ENCODE results near the gene TANC1. TPM values are rescaled to one million over a fixed set of nuclear protein-coding genes. Genes with fewer than 3 reads are reported as not detected.

The TANC1 gene
- total RNA-seq, 2 experiments from 2014 or later, result 0.31 to 0.33 TPM

GRCh38 chr2:159252905-159253304, 284.5 kb downstream of the TANC1 start:
- H3K4me1 Mint-ChIP-seq, result peaks cover 2% of the 10 kb centered on the region
- ATAC-seq (ENCODE audit: low read depth), result no peak
- H3K27ac Mint-ChIP-seq, result no peak overlapping the region
- H3K4me3 Mint-ChIP-seq, result no peak overlapping the region
- H3K36me3 Mint-ChIP-seq, result peaks cover 10% of the 10 kb centered on the region
- no peaks in the 10 kb centered on the region for H3K27me3 Mint-ChIP-seq
- no peak for DNase-seq
- H3K9me3 Mint-ChIP-seq, result no peaks in the 10 kb centered on the region
- POLR2A ChIA-PET, result no interaction called here

GRCh38 chr2:159256159-159256558, 287.7 kb downstream of the TANC1 start:
- DNase-seq, result no peak
- no peak for ATAC-seq (ENCODE audit: low read depth)
- Mint-ChIP-seq H3K9me3 (no peaks in the 10 kb centered on the region), H3K36me3 (peaks cover 6% of the 10 kb centered on the region), H3K27ac (no peak overlapping the region), H3K4me1 (no peaks in the 10 kb centered on the region), H3K27me3 (no peaks in the 10 kb centered on the region), H3K4me3 (no peak overlapping the region)
- POLR2A ChIA-PET, result no interaction called here

- ATAC-seq (ENCODE audit: low read depth), result no peak
- no peaks in the 10 kb centered on the region for H3K27me3 Mint-ChIP-seq
- peaks cover 11% of the 10 kb centered on the region for H3K36me3 Mint-ChIP-seq
- no peak for DNase-seq
- POLR2A ChIA-PET, result no interaction called here
- no peaks in the 10 kb centered on the region for H3K4me1 Mint-ChIP-seq
- H3K4me3 Mint-ChIP-seq, result no peak overlapping the region
- no peaks in the 10 kb centered on the region for H3K9me3 Mint-ChIP-seq
- no peak overlapping the region for H3K27ac Mint-ChIP-seq
These were observed 293.8 kb downstream of the TANC1 start for GRCh38 chr2:159262226-159262625.

DNA sequence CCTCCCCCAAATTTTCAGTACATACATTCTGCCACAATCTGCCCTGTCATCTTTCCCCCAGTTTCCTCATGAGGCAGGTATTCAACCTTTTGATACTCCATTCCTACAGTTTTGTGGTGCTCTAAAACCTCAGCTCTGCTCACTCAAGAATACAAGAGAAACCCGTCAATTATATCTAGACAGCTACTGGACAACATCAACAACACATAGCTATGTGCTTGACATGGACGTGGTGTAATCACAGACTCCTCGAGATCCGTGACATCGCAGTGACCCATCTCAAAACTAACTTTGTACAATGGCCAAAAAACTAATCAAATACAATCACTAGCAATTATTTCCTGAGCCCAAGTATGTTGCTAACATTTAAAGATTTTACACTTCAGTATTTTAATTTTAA, 294.5 kb downstream of the TANC1 start:
- no peaks in the 10 kb centered on the region for H3K27me3 Mint-ChIP-seq
- DNase-seq, result no peak
- no peaks in the 10 kb centered on the region for H3K4me1 Mint-ChIP-seq
- H3K36me3 Mint-ChIP-seq, result peaks cover 13% of the 10 kb centered on the region
- ATAC-seq (ENCODE audit: low read depth), result no peak
- H3K27ac Mint-ChIP-seq, result no peak overlapping the region
- no peak overlapping the region for H3K4me3 Mint-ChIP-seq
- H3K9me3 Mint-ChIP-seq, result no peaks in the 10 kb centered on the region
- POLR2A ChIA-PET, result no interaction called here

DNA sequence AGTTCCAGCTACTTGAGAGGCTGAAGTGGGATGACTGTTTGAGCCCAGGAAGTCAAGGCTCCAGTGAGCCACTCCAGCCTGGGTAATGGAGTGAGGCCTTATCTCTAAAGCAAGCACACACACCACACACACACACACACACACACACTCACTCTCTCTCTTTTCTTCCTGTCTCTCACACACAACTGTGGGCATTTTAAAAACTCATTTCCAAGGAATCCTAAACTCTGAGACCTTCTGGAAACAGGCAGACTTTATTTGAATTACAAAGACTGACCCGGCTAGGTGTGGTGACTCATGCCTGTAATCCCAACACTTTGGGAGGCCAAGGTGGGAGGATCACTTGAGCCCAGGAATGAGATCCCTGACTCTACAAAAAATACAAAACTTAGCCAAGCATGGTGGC, 296.7 kb downstream of the TANC1 start:
- ATAC-seq (ENCODE audit: low read depth) (no peak), DNase-seq (no peak)
- Mint-ChIP-seq H3K4me3 (no peak overlapping the region), H3K36me3 (peaks cover 15% of the 10 kb centered on the region), H3K4me1 (no peaks in the 10 kb centered on the region), H3K27me3 (no peaks in the 10 kb centered on the region), H3K27ac (peak overlapping the region; percentile 55), H3K9me3 (no peaks in the 10 kb centered on the region)
- POLR2A ChIA-PET, result no interaction called here

DNA sequence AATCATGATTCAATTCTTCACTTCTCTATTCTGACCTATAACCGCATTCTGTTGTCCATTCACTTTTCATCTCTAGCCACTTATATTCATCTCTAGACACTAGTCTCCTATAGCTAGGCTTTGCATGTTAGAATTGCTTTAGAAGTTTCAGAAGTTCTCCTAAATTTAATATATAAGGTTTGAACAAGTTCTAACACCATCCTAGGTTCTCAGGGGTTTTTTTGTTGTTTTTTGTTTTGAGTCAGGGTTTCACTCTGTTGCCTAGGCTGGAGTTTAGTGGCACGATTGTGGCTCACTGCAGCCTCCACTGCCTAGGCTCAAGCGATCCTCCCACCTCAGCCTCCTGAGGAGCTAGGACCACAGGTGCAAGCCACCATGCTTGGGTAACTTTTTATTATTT, 298.1 kb downstream of the TANC1 start:
- Mint-ChIP-seq H3K27me3 (no peaks in the 10 kb centered on the region), H3K36me3 (peaks cover 27% of the 10 kb centered on the region), H3K27ac (no peak overlapping the region), H3K9me3 (no peaks in the 10 kb centered on the region), H3K4me1 (no peaks in the 10 kb centered on the region), H3K4me3 (no peak overlapping the region)
- POLR2A ChIA-PET, result no interaction called here
- ATAC-seq (ENCODE audit: low read depth), result no peak
- DNase-seq, result no peak

DNA sequence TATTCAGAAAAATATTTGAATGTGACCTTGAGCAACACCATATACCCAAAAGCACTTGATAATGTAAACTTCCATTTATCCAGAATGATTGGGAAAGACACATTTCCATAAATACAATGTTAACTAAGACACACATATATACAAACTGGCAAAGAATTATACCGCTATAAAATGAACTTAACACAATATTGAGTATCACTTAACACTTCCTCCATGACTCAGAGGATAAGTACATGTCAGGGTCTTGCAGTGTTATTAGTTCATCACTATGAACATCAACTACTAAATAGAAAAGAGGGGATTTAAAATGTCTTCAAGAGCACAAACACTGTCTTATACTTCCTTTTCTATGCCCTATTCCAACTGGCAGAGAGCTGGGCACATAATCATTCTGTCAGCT, 299.5 kb downstream of the TANC1 start:
- Mint-ChIP-seq H3K4me3 (no peak overlapping the region), H3K9me3 (no peaks in the 10 kb centered on the region), H3K36me3 (peaks cover 27% of the 10 kb centered on the region), H3K4me1 (no peaks in the 10 kb centered on the region), H3K27me3 (no peaks in the 10 kb centered on the region), H3K27ac (no peak overlapping the region)
- DNase-seq (no peak), ATAC-seq (ENCODE audit: low read depth) (no peak)
- POLR2A ChIA-PET, result no interaction called here

- Mint-ChIP-seq H3K9me3 (no peaks in the 10 kb centered on the region), H3K36me3 (peaks cover 21% of the 10 kb centered on the region), H3K27ac (no peak overlapping the region), H3K4me3 (no peak overlapping the region), H3K4me1 (no peaks in the 10 kb centered on the region), H3K27me3 (no peaks in the 10 kb centered on the region)
- ATAC-seq (ENCODE audit: low read depth) (no peak), DNase-seq (no peak)
- POLR2A ChIA-PET, result no interaction called here
These were observed 302.4 kb downstream of the TANC1 start for GRCh38 chr2:159270744-159271379.

DNA sequence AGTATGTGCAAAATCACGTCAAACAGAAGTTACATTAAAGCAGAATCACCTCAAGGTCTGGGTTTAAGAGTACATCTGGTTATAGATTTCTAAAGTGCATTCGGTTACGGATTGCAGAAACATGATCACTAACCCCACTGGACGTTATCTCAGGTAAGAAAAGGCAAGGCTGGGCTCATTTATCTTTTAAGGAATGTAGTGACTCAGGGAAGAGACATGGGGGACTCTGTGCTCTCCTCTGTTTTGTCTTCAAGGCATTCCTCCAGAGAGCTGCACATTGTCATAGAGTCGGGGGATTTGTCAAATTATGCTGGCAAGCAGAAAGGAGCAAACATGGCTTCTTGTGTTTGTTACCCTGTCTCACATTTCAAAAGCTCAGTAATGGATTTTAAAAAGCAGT, 303.7 kb downstream of the TANC1 start:
- no peaks in the 10 kb centered on the region for H3K4me1 Mint-ChIP-seq
- no peak overlapping the region for H3K27ac Mint-ChIP-seq
- DNase-seq (no peak), ATAC-seq (ENCODE audit: low read depth) (no peak)
- no peaks in the 10 kb centered on the region for H3K27me3 Mint-ChIP-seq
- H3K36me3 Mint-ChIP-seq, result peaks cover 20% of the 10 kb centered on the region
- POLR2A ChIA-PET, result no interaction called here
- H3K4me3 Mint-ChIP-seq, result no peak overlapping the region
- no peaks in the 10 kb centered on the region for H3K9me3 Mint-ChIP-seq

DNA sequence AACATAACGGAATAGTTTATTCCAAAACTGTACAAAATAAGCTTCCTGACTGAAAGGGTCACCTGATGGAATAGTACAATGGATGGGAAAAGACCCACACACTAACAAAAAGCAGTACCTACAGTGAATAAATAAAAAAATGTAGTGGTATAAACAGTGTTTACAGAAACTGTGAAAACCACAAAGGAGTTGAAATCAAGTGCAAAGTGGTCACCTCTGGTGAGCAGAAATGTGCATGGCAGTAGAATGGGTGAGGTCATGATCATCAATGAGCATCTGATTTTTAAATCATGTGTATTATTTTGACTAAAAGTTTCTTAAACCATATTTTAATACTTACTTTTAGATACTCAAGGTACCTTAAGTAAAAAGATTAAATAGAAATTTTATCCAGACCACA, 306.7 kb downstream of the TANC1 start:
- H3K27me3 Mint-ChIP-seq, result no peaks in the 10 kb centered on the region
- no peak for DNase-seq
- peaks cover 20% of the 10 kb centered on the region for H3K36me3 Mint-ChIP-seq

DNA sequence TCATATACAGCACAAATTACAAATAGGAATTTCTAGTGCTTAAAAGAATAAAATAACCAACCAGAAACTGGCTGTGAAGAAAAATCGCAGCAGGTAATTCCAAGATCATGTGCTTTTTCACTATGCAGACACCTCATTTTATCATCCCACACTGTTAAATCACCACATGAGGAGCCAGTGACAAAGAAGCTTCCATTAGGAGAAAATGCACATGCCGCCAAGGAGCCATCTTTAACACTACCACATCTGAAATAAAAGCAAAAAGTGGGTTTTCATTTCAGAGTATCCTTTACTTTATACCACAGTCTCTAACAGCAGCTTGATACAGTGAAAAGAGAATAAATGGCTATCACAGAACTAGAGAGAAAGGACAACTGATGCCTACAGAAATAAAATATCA, 311.3 kb downstream of the TANC1 start:
- no peak for ATAC-seq (ENCODE audit: low read depth)
- no peak for DNase-seq
- no peaks in the 10 kb centered on the region for H3K27me3 Mint-ChIP-seq
- POLR2A ChIA-PET, result no interaction called here
- H3K27ac Mint-ChIP-seq, result no peak overlapping the region
- H3K9me3 Mint-ChIP-seq, result no peaks in the 10 kb centered on the region
- H3K36me3 Mint-ChIP-seq, result peaks cover 6% of the 10 kb centered on the region
- peaks cover under 1% of the 10 kb centered on the region for H3K4me1 Mint-ChIP-seq
- H3K4me3 Mint-ChIP-seq, result no peak overlapping the region

More for the DNA sequence above, 306.7 kb downstream of the TANC1 start:
- POLR2A ChIA-PET, result no interaction called here
- Mint-ChIP-seq H3K4me3 (no peak overlapping the region), H3K27ac (no peak overlapping the region), H3K4me1 (no peaks in the 10 kb centered on the region), H3K9me3 (no peaks in the 10 kb centered on the region)
- ATAC-seq (ENCODE audit: low read depth), result no peak

DNA sequence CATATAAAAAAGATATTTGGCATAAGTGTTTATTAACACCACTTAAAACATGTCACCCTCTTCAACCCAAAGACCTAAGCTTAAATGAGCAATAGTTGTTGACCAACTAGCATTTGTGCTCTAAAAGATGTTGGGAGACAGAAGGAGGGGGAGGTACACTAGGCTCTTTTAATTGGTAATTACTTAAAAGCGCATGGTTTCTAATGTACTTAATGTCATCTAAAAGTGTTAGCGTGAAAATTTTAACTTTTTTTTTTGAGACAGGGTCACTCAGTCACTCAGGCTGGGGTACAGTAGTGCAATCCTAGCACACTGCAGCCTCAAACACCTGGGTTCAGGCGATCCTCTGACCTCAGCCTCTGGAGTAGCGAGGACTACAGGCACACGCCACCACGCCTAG, 312.6 kb downstream of the TANC1 start:
- Mint-ChIP-seq H3K9me3 (no peaks in the 10 kb centered on the region), H3K36me3 (peaks cover 6% of the 10 kb centered on the region), H3K27me3 (no peaks in the 10 kb centered on the region), H3K4me1 (peaks cover 2% of the 10 kb centered on the region), H3K27ac (no peak overlapping the region), H3K4me3 (no peak overlapping the region)
- POLR2A ChIA-PET, result no interaction called here
- DNase-seq (no peak), ATAC-seq (ENCODE audit: low read depth) (no peak)
